PC-9 (cell line): ENCODE measurements around the gene STAT5B.

ENCODE experiments used
- CTCF ChIP-seq: fragments of 200-600 bp; sonication (generic); conservative IDR thresholded peaks from 2 replicates; pipeline ENCODE4 v1.6.1; 2017; ENCODE audit warnings: mixed run types, antibody characterized with exemption, mild to moderate bottlenecking, moderate library complexity
- EZH2 ChIP-seq: fragments of 200-600 bp; sonication (generic); IDR thresholded peaks from 2 replicates; pipeline ENCODE4 v1.8.0; 2017; ENCODE audit warnings: antibody characterized with exemption, low read depth

GRCh38 chr17:42191275-42191608 is 84.9 kb downstream of the STAT5B start:
- no peak for TF ChIP-seq CTCF
- TF ChIP-seq EZH2 = no peak
